ENCODE measurements around the gene PLXNA3. TPM values are rescaled to one million over a fixed set of nuclear protein-coding genes. Genes with fewer than 3 reads are reported as not detected.

Gene PLXNA3
- total and polyA plus RNA-seq, 8 donors, result 2.3 to 296 (median 13.9) TPM

DNA sequence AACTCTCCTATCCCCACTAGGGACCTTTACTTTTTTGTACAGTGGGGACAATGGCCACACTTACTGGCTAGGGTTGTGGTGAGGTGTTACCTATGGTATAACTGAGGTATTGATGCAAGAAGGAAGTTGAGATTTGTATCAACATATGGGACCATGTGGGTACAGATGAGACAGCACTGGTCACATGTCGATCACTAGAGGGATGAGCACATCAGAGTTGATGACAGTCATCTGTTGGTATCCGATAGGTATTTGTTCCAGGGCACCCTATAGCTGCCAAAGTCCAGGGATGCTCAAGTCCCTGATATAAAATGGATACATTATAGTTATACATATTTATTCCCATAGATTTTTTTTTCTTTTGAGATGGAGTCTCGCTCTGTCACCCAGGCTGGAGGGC lies 44.9 kb downstream of the PLXNA3 start:
- Histone ChIP-seq H3K9me3 (no peaks in the 10 kb centered on the region), H3K36me3 (peaks cover 0 to 32% (median 31%) of the 10 kb centered on the region in 4 donors), H3K27me3 (no peaks in the 10 kb centered on the region), H3K4me1 (no peaks in the 10 kb centered on the region), H3K27ac (no peak overlapping the region), H3K4me3 (no peak overlapping the region)
- no peak for DNase-seq
- intact Hi-C loops (cut with DNase I; ENCODE audit: low total_unique reads), result no loop called here
- TF ChIP-seq POLR2A (IDR thresholded peaks at IDR 0.05), result no peak
- 83 to 91% (median 87%) methylated on average over 3 of the region's 3 CpGs for WGBS, 5 donors

DNA sequence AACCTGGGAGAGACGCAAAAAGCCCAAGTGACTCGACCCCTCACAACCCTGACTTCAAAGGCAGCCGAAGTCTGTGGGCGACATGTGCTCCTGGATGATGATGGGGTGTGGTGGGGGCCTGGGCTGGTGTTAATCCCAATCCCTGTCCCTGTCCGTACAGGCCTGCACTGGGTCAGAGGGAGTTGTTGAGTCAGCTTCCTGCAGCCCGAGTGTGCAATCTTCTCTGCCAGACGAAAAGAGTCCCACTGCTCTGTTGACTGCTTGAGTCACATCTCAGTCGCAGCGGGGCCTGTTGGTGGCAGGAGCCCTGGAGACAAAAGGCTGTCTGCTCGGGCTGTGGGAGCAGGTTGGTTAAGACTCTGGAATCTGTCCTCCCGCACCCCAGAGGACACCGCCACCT lies 47.7 kb downstream of the PLXNA3 start:
- Histone ChIP-seq H3K27ac (no peak overlapping the region), H3K4me1 (no peaks in the 10 kb centered on the region), H3K4me3 (no peak overlapping the region), H3K36me3 (peaks cover 0 to 56% (median 47%) of the 10 kb centered on the region in 4 donors), H3K27me3 (no peaks in the 10 kb centered on the region), H3K9me3 (peaks cover 0 to 15% (median 5%) of the 10 kb centered on the region in 4 donors)
- WGBS, 5 donors, result 73 to 91% (median 83%) methylated on average over 9 to 12 of the region's 12 CpGs
- DNase-seq, result no peak
- intact Hi-C loops (cut with DNase I; ENCODE audit: low total_unique reads), result no loop called here
- TF ChIP-seq, protein P1, sequence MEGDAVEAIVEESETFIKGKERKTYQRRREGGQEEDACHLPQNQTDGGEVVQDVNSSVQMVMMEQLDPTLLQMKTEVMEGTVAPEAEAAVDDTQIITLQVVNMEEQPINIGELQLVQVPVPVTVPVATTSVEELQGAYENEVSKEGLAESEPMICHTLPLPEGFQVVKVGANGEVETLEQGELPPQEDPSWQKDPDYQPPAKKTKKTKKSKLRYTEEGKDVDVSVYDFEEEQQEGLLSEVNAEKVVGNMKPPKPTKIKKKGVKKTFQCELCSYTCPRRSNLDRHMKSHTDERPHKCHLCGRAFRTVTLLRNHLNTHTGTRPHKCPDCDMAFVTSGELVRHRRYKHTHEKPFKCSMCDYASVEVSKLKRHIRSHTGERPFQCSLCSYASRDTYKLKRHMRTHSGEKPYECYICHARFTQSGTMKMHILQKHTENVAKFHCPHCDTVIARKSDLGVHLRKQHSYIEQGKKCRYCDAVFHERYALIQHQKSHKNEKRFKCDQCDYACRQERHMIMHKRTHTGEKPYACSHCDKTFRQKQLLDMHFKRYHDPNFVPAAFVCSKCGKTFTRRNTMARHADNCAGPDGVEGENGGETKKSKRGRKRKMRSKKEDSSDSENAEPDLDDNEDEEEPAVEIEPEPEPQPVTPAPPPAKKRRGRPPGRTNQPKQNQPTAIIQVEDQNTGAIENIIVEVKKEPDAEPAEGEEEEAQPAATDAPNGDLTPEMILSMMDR (IDR thresholded peaks at IDR 0.05), result no peak
- TF ChIP-seq POLR2AphosphoS5 (IDR thresholded peaks at IDR 0.05), result no peak

DNA sequence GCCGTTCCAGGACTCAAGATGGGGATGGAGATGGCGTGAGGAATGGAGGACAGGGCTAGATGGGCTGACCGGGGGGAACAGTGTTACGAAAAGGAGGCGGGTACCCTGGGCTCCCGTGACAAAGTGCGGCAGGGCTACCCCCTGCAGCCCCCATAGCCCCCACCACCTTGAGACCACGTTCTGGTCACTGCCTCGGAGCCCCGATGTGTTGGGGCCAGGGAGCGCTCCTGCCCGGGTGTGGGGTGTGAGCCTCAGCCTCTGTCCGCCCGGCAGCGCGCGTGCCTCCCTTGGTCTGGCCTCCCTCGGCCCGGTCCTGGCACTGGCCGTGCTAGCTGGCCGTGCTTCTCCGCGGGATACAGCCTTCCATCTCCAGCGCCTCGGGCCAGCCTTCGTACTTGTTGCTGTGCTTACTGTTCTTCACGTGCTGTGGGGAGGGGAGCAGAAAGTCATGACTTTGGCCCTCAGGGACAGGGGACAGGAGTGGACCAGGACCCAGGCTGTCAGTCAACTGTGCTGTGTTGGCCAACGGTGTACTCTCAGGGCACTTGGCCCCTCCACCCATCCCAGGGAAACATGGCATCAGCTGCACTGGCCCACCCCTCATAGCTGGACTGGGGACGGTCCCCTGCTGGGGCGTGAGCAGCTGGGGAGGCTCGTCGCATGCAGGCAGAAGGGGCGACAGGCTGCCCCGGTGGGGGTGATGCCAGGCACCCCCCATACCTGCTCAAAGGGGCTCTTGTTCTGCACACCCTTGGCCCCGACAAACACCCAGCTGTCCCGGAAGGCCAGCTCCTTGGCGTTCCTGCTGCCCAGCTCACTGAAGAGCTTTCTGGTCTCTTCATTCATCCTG lies 48.6 kb downstream of the PLXNA3 start:
- H3K4me1 ChIP-seq, result no peaks in the 10 kb centered on the region
- no peak overlapping the region for H3K4me3 ChIP-seq
- WGBS, 5 donors, result 91 to 94% (median 92%) methylated on average over 4 to 37 of the region's 37 CpGs
- no peak for TF ChIP-seq POLR2A (IDR thresholded peaks at IDR 0.05)
- TF ChIP-seq POLR2AphosphoS5 (IDR thresholded peaks at IDR 0.05), result no peak
- TF ChIP-seq, protein P1 (IDR thresholded peaks at IDR 0.05), result no peak
- no peak for TF ChIP-seq EP300 (IDR thresholded peaks at IDR 0.05)
- no peak for DNase-seq
- no peaks in the 10 kb centered on the region for H3K27me3 ChIP-seq
- peaks cover 0 to 15% (median 5%) of the 10 kb centered on the region in 4 donors for H3K9me3 ChIP-seq
- no peak overlapping the region for H3K27ac ChIP-seq
- intact Hi-C loops (cut with DNase I; ENCODE audit: low total_unique reads), result no loop called here
- H3K36me3 ChIP-seq, result peaks cover 0 to 64% (median 53%) of the 10 kb centered on the region in 4 donors

DNA sequence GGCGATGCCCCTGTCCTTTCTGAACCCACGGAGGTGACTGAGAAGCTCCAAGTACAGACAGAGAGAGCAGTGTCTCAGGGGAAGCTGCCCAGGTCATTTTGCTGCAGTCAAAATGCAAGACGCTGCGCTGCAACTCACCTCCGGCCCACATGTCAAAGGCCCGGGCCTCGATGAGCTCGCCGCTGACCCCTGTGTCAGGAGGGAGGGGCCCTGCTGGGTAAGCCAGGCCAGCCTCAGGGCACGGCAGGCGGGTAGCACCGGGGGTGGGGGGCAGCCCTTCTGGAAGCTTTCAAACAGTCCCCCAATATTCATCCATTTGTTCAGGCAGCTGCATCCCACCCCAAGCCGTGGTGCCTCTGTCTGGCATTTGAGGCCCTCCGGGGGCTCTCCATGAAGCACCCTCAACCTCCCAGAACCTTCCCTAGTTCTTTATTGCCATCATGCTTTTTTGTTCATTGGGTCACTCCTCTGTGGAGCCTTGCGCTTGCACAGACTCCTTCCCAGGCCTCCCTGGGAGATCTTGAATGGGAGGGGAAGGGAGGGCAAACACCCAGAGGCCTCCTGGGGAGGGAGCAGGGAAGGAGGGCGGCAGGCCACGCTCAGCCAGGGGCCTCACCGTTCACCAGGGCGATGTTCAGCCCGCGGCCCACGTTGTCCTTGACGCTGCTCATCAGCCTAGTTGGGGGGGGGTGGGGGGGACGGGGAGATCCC lies 49.7 kb downstream of the PLXNA3 start:
- Histone ChIP-seq H3K9me3 (peaks cover 0 to 15% (median 5%) of the 10 kb centered on the region in 4 donors), H3K4me1 (no peaks in the 10 kb centered on the region), H3K4me3 (no peak overlapping the region), H3K27ac (no peak overlapping the region), H3K36me3 (peaks cover 0 to 65% (median 55%) of the 10 kb centered on the region in 4 donors), H3K27me3 (no peaks in the 10 kb centered on the region)
- intact Hi-C loops (cut with DNase I; ENCODE audit: low total_unique reads), result no loop called here
- TF ChIP-seq, protein P1 (IDR thresholded peaks at IDR 0.05), result no peak
- TF ChIP-seq POLR2AphosphoS5 (IDR thresholded peaks at IDR 0.05) (no peak), EP300 (IDR thresholded peaks at IDR 0.05) (no peak)
- 83 to 97% (median 85%) methylated on average over 5 to 24 of the region's 24 CpGs for WGBS, 5 donors
- DNase-seq, result no peak
